SK-N-SH treated with all-trans-retinoic acid at 6 μM for 48 hours (cell line): ENCODE results near the gene RAB31.

Experiments used
- ATAC-seq: fragments of 200-7000 bp; cut with Tn5 transposase; 3 replicates; pipeline ENCODE4 v1.9.1; 2020; ENCODE audit warnings: mild to moderate bottlenecking, moderate library complexity
- ARNTL ChIP-seq: fragments of 450-650 bp; formaldehyde crosslinking; IDR thresholded peaks from 2 replicates; pipeline ENCODE4 v1.5.0; 2020; ENCODE audit warnings: low read depth, mild to moderate bottlenecking, moderate library complexity, borderline replicate concordance
- BACH2 ChIP-seq: fragments of 250-450 bp; sonication (Bioruptor Pico); IDR thresholded peaks from 2 replicates; pipeline ENCODE4 v1.9.0; 2021; ENCODE audit warnings: mild to moderate bottlenecking, borderline replicate concordance
- CREB5 ChIP-seq: fragments of 250-450 bp; sonication (Bioruptor Pico); IDR thresholded peaks from 2 replicates; pipeline ENCODE4 v1.5.1; 2020; ENCODE audit warnings: low read depth, mild to moderate bottlenecking, moderate library complexity
- CSDC2 ChIP-seq: fragments of 250-450 bp; sonication (Bioruptor Pico); IDR thresholded peaks from 2 replicates; pipeline ENCODE4 v1.5.0; 2020; ENCODE audit warnings: mild to moderate bottlenecking, moderate library complexity
- CSRNP3 ChIP-seq: fragments of 250-450 bp; sonication (Bioruptor Pico); IDR thresholded peaks from 2 replicates; pipeline ENCODE4 v1.5.1; 2021; ENCODE audit warnings: mild to moderate bottlenecking, moderate library complexity
- ESRRG ChIP-seq: fragments of 250-450 bp; sonication (Bioruptor Pico); IDR thresholded peaks from 2 replicates; pipeline ENCODE4 v1.6.1; 2021; ENCODE audit warnings: mild to moderate bottlenecking
- GLIS3 ChIP-seq: fragments of 250-450 bp; sonication (Bioruptor Pico); IDR thresholded peaks from 2 replicates; pipeline ENCODE4 v1.5.0; 2020; ENCODE audit warnings: mild to moderate bottlenecking, moderate library complexity
- ISL1 ChIP-seq: fragments of 250-450 bp; sonication (Bioruptor Pico); IDR thresholded peaks from 2 replicates; pipeline ENCODE4 v2.1.2; 2022; ENCODE audit warnings: mild to moderate bottlenecking, moderate library complexity
- OSR1 ChIP-seq: fragments of 250-450 bp; sonication (Bioruptor Pico); IDR thresholded peaks from 2 replicates; pipeline ENCODE4 v1.8.0; 2022; ENCODE audit warnings: moderate library complexity, mild to moderate bottlenecking, inconsistent platforms
- PATZ1 ChIP-seq: fragments of 250-450 bp; sonication (Bioruptor Pico); IDR thresholded peaks from 2 replicates; pipeline ENCODE4 v1.8.0; 2020; ENCODE audit warnings: mild to moderate bottlenecking, moderate library complexity, borderline replicate concordance
- POU6F1 ChIP-seq: fragments of 250-450 bp; sonication (Bioruptor Pico); IDR thresholded peaks from 2 replicates; pipeline ENCODE4 v1.8.0; 2021; ENCODE audit warnings: low read depth, mild to moderate bottlenecking, moderate library complexity, borderline replicate concordance
- RARB ChIP-seq: fragments of 250-450 bp; sonication (Bioruptor Pico); IDR thresholded peaks from 2 replicates; pipeline ENCODE4 v1.8.0; 2021; ENCODE audit warnings: mild to moderate bottlenecking, moderate library complexity
- SNAI2 ChIP-seq: fragments of 250-450 bp; sonication (Bioruptor Pico); IDR thresholded peaks from 2 replicates; pipeline ENCODE4 v1.5.0; 2020; ENCODE audit warnings: mild to moderate bottlenecking, moderate library complexity
- TCF4 ChIP-seq: fragments of 250-450 bp; sonication (Bioruptor Pico); IDR thresholded peaks from 2 replicates; pipeline ENCODE4 v1.8.0; 2021; ENCODE audit warnings: mild to moderate bottlenecking, moderate library complexity, borderline replicate concordance
- TOX ChIP-seq: fragments of 250-450 bp; sonication (Bioruptor Pico); IDR thresholded peaks from 2 replicates; pipeline ENCODE4 v1.8.0; 2021; ENCODE audit warnings: mild to moderate bottlenecking, moderate library complexity, borderline replicate concordance
- TSHZ2 ChIP-seq: fragments of 250-450 bp; sonication (Bioruptor Pico); IDR thresholded peaks from 2 replicates; pipeline ENCODE4 v1.5.0; 2020; ENCODE audit warnings: mild to moderate bottlenecking, moderate library complexity
- ZC3H10 ChIP-seq: fragments of 250-450 bp; sonication (Bioruptor Pico); IDR thresholded peaks from 2 replicates; pipeline ENCODE4 v1.5.1; 2021; ENCODE audit warnings: mild to moderate bottlenecking, moderate library complexity
- ZFP3 ChIP-seq: fragments of 250-450 bp; sonication (Bioruptor Pico); IDR thresholded peaks from 2 replicates; pipeline ENCODE4 v1.5.0; 2020; ENCODE audit warnings: mild to moderate bottlenecking, moderate library complexity
- ZFP30 ChIP-seq: fragments of 450-650 bp; formaldehyde crosslinking; IDR thresholded peaks from 2 replicates; pipeline ENCODE4 v1.5.0; 2022; ENCODE audit warnings: mild to moderate bottlenecking, moderate library complexity
- ZNF565 ChIP-seq: fragments of 450-650 bp; formaldehyde crosslinking; conservative IDR thresholded peaks from 2 replicates; pipeline ENCODE4 v1.5.0; 2020; ENCODE audit warnings: low read depth, mild to moderate bottlenecking, moderate library complexity
- ZNF70 ChIP-seq: fragments of 450-650 bp; formaldehyde crosslinking; IDR thresholded peaks from 2 replicates; pipeline ENCODE4 v1.5.0; 2020; ENCODE audit warnings: mild to moderate bottlenecking, moderate library complexity

The RAB31 gene

GRCh38 chr18:9714266-9715087 lies 6.4 kb downstream of the RAB31 start:
- TF ChIP-seq BACH2 (CRISPR knock-in tag): no peak
- no peak for TF ChIP-seq ZFP3 (CRISPR knock-in tag)
- TF ChIP-seq CSDC2 (CRISPR knock-in tag): no peak
- TF ChIP-seq RARB (CRISPR knock-in tag): no peak
- TF ChIP-seq POU6F1: no peak
- TF ChIP-seq ZC3H10: no peak
- TF ChIP-seq SNAI2 (CRISPR knock-in tag): no peak
- TF ChIP-seq ESRRG (CRISPR knock-in tag): no peak
- TF ChIP-seq ZNF70: no peak
- no peak for TF ChIP-seq PATZ1 (CRISPR knock-in tag)
- no peak for TF ChIP-seq ZNF565 (CRISPR knock-in tag)
- TF ChIP-seq ZFP30 (CRISPR knock-in tag): no peak
- no peak for TF ChIP-seq TOX
- TF ChIP-seq GLIS3 (CRISPR knock-in tag): no peak
- ATAC-seq: no peak

- TF ChIP-seq OSR1 (CRISPR knock-in tag) (no peak), TSHZ2 (no peak), TCF4 (CRISPR knock-in tag) (no peak), PATZ1 (CRISPR knock-in tag) (no peak), SNAI2 (CRISPR knock-in tag) (no peak), ZNF565 (CRISPR knock-in tag) (no peak), CREB5 (no peak), CSRNP3 (CRISPR knock-in tag) (no peak), ESRRG (CRISPR knock-in tag) (no peak), ARNTL (CRISPR knock-in tag) (no peak), BACH2 (CRISPR knock-in tag) (no peak), ISL1 (CRISPR knock-in tag) (no peak)
- no peak for ATAC-seq
Observed at GRCh38 chr18:9715088-9715343, 6.9 kb downstream of the RAB31 start.
